Pancreas (tissue), 10 donors: Measurements from ENCODE around the gene MUC5AC. TPM values are rescaled to one million over a fixed set of nuclear protein-coding genes. Genes with fewer than 3 reads are reported as not detected.
"Not testable (repeated sequence)": the region's sequence is repeated elsewhere in the genome, so short reads cannot be mapped to it uniquely, and the experiment has no call there.

Experiments
- ATAC-seq, 4 donors: fragments of 200-7000 bp; cut with Tn5 transposase; one replicate each; pipeline versions ENCODE4 v1.8.0 to v1.9.1; 2020; ENCODE audit warnings: mild to moderate bottlenecking in 4 of 4, moderate library complexity in 4 of 4
- DNase-seq, 6 donors: peaks; one replicate each; pipeline ENCODE4 v3.0.0-alpha.2; 2020
- FAIRE-seq: peaks from 2 replicates; lab custom pipeline; 2012; peaks lifted over from hg19 to GRCh38; lab: Jason Lieb, UNC
- H3K27ac ChIP-seq, 4 donors: fragments of 200-600 bp; sonication (generic); 1 replicate in 3 of 4; 2 replicates in 1 of 4; pipeline versions ENCODE4 v1.5.0 to v1.8.0; 2020
- H3K27me3 ChIP-seq, 4 donors: fragments of 200-600 bp; one replicate each; pipeline ENCODE4 v1.8.0; 2021
- H3K36me3 ChIP-seq, 3 donors: fragments of 200-600 bp; sonication (generic) in 1 of 3; one replicate each; pipeline versions ENCODE4 v1.5.0 to v1.8.0; 2020 to 2021
- H3K4me1 ChIP-seq, 3 donors: fragments of 200-600 bp; one replicate each; pipeline ENCODE4 v1.8.0; 2021
- H3K4me3 ChIP-seq, 4 donors: fragments of 200-600 bp; sonication (generic) in 2 of 4; one replicate each; pipeline versions ENCODE4 v1.5.0 to v1.8.0; 2020 to 2021
- H3K9me3 ChIP-seq, 4 donors: fragments of 200-600 bp; one replicate each; pipeline ENCODE4 v1.8.0; 2021
- WGBS, 2 donors: extraction: QIAGEN DNeasy Blood & Tissue Kit; methylation state at CpG; one replicate each; pipeline ENCODE4 v1.1.7; 2013; 5-methylcytosine and 5-hydroxymethylcytosine counted together
- intact Hi-C, 3 donors: fragments of 100-400 bp; cut with DNase I; formaldehyde crosslinking; loops; one replicate each; pipeline versions ENCODE4 v1.11.1 to v1.14.2; 2022
- polyA plus RNA-seq, 2 donors: library from polyadenylated mRNA; stranded (reverse); fragments of 200-250 nt; gene quantifications; one replicate each; pipeline ENCODE4 v1.2.3, GENCODE V29; 2013
- total RNA-seq, 6 donors: library from RNA; stranded (reverse); fragmentation: NEBNext Ultra II Directional in 4 of 6; extraction: Animal tissue kit (Norgen Biotek cat#: 25700) in 4 of 6; gene quantifications; one replicate each; pipeline versions ENCODE4 v1.2.1 to v1.2.4, GENCODE V29; 2021 to 2023
- TF ChIP-seq, protein P1 (sequence below), 4 donors: fragments of 200-600 bp; sonication (generic) in 3 of 4; IDR thresholded peaks; one replicate each; pipeline versions ENCODE4 v1.5.0 to v1.8.0; 2021; ENCODE audit warnings: antibody characterized with exemption in 4 of 4
- donor health status: healthy with polysubstance abuse.
- donor health status: DM: no; HTN: no; CAD: no; lungs with moderate emphysema.
- donor health status: DM: no; HTN: no; CAD: no.
- donor health status: control.
- donor health status: control.
- donor health status: Bipolar disorder and iron deficiency.
- donor health status: DM: yes; HTN: yes; CAD: no.
- donor health status: DM: no; HTN: no; CAD: no.
- donor health status: DM: no; HTN: no; CAD: no.
- donor health status: DM: yes; HTN: yes; CAD: no.

Gene MUC5AC
- total and polyA plus RNA-seq, 8 donors: 0.02 to 4.2 (median 0.04) TPM; not detected in 5

DNA sequence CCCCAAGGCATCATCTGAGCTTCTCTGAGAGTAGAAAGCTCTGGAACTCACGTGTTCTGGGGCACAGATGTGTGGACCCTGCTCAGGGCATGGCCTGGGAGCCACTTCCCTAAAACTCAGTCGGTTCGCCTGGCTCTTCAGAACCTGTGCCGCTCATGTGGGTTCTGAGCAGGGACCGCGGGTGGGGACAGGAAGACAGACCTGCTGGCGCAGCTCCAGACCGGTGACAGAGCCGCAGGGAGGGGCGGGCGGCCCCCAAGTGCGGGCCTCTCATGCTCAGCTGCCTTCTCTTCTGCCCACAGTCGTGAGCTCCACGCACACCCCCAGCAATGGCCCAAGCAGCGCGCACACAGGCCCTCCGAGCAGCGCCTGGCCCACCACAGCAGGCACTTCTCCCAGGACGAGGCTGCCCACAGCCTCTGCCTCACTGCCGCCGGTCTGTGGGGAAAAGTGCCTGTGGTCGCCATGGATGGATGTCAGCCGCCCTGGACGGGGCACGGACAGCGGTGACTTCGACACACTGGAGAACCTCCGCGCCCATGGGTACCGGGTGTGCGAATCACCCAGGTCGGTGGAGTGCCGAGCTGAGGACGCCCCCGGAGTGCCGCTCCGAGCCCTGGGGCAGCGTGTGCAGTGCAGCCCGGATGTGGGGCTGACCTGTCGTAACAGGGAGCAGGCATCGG, 24.2 kb downstream of the MUC5AC start:
- WGBS, 2 donors: 65 to 75% methylated on average over 40 to 41 of the region's 41 CpGs
- Histone ChIP-seq H3K27me3 (no peaks in the 10 kb centered on the region), H3K9me3 (no peaks in the 10 kb centered on the region), H3K4me3 (no peak overlapping the region), H3K27ac (no peak overlapping the region), H3K36me3 (no peaks in the 10 kb centered on the region), H3K4me1 (no peaks in the 10 kb centered on the region)
- DNase-seq (peak in 2 of 6 donors; percentile 32 to 61), ATAC-seq (no peak), FAIRE-seq (no peak)
- intact Hi-C loops: no loop called here
- TF ChIP-seq, protein P1, sequence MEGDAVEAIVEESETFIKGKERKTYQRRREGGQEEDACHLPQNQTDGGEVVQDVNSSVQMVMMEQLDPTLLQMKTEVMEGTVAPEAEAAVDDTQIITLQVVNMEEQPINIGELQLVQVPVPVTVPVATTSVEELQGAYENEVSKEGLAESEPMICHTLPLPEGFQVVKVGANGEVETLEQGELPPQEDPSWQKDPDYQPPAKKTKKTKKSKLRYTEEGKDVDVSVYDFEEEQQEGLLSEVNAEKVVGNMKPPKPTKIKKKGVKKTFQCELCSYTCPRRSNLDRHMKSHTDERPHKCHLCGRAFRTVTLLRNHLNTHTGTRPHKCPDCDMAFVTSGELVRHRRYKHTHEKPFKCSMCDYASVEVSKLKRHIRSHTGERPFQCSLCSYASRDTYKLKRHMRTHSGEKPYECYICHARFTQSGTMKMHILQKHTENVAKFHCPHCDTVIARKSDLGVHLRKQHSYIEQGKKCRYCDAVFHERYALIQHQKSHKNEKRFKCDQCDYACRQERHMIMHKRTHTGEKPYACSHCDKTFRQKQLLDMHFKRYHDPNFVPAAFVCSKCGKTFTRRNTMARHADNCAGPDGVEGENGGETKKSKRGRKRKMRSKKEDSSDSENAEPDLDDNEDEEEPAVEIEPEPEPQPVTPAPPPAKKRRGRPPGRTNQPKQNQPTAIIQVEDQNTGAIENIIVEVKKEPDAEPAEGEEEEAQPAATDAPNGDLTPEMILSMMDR (IDR thresholded peaks at IDR 0.05): no peak

DNA sequence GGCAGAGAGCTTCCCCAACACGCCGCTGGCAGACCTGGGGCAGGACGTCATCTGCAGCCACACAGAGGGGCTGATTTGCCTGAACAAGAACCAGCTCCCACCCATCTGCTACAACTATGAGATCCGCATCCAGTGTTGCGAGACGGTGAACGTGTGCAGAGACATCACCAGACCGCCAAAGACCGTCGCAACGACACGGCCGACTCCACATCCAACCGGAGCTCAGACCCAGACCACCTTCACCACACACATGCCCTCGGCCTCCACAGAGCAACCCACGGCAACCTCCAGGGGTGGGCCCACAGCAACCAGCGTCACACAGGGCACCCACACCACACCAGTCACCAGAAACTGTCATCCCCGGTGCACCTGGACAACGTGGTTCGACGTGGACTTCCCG, 26.4 kb downstream of the MUC5AC start:
- DNase-seq, FAIRE-seq, intact Hi-C loops, H3K27me3 ChIP-seq, H3K4me3 ChIP-seq, H3K4me1 ChIP-seq, H3K9me3 ChIP-seq, ATAC-seq, H3K36me3 ChIP-seq, H3K27ac ChIP-seq: not testable (repeated sequence)
- WGBS, 2 donors: 86 to 95% methylated on average over 16 to 19 of the region's 22 CpGs

DNA sequence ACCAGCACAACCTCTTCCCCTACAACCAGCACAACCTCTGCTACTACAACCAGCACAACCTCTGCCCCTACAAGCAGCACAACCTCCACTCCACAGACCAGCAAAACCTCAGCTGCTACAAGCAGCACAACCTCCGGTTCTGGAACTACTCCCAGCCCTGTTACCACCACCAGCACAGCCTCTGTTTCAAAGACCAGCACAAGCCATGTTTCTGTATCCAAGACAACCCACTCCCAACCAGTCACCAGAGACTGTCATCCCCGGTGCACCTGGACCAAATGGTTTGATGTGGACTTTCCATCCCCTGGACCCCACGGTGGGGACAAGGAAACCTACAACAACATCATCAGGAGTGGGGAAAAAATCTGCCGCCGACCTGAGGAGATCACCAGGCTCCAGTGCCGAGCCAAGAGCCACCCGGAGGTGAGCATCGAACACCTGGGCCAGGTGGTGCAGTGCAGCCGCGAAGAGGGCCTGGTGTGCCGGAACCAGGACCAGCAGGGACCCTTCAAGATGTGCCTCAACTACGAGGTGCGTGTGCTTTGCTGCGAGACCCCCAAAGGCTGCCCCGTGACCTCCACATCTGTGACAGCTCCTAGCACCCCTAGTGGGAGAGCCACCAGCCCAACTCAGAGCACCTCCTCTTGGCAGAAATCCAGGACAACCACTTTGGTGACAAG, 30.8 kb downstream of the MUC5AC start:
- peak in 2 of 6 donors; percentile 19 to 42 for DNase-seq
- H3K27me3 ChIP-seq, intact Hi-C loops, H3K9me3 ChIP-seq, H3K27ac ChIP-seq, FAIRE-seq, H3K4me1 ChIP-seq, H3K36me3 ChIP-seq, ATAC-seq, H3K4me3 ChIP-seq: not testable (repeated sequence)
- 66 to 78% methylated on average over 15 of the region's 15 CpGs for WGBS, 2 donors

DNA sequence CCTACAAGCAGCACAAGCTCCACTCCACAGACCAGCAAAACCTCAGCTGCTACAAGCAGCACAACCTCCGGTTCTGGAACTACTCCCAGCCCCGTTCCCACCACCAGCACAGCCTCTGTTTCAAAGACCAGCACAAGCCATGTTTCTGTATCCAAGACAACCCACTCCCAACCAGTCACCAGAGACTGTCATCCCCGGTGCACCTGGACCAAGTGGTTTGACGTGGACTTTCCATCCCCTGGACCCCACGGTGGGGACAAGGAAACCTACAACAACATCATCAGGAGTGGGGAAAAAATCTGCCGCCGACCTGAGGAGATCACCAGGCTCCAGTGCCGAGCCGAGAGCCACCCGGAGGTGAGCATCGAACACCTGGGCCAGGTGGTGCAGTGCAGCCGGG, 32.1 kb downstream of the MUC5AC start:
- FAIRE-seq, H3K36me3 ChIP-seq, H3K27me3 ChIP-seq, H3K9me3 ChIP-seq, ATAC-seq, intact Hi-C loops, H3K4me1 ChIP-seq, H3K27ac ChIP-seq, H3K4me3 ChIP-seq: not testable (repeated sequence)
- WGBS, 2 donors: 67 to 71% methylated on average over 5 to 12 of the region's 12 CpGs
- peak in 2 of 6 donors; percentile 14 to 15 for DNase-seq

DNA sequence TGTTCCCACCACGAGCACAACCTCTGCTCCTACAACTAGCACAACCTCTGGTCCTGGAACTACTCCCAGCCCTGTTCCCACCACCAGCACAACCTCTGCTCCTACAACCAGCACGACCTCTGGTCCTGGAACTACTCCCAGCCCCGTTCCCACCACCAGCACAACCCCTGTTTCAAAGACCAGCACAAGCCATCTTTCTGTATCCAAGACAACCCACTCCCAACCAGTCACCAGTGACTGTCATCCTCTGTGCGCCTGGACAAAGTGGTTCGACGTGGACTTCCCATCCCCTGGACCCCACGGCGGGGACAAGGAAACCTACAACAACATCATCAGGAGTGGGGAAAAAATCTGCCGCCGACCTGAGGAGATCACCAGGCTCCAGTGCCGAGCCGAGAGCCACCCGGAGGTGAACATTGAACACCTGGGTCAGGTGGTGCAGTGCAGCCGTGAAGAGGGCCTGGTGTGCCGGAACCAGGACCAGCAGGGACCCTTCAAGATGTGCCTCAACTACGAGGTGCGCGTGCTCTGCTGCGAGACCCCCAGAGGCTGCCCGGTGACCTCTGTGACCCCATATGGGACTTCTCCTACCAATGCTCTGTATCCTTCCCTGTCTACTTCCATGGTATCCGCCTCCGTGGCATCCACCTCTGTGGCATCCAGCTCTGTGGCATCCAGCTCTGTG, 34.2 kb downstream of the MUC5AC start:
- WGBS, 2 donors: 72 to 78% methylated on average over 18 to 22 of the region's 22 CpGs
- H3K36me3 ChIP-seq, H3K9me3 ChIP-seq, FAIRE-seq, H3K4me3 ChIP-seq, ATAC-seq, H3K27ac ChIP-seq, intact Hi-C loops, H3K4me1 ChIP-seq, H3K27me3 ChIP-seq: not testable (repeated sequence)
- DNase-seq: peak in 2 of 6 donors; percentile 26 to 27

DNA sequence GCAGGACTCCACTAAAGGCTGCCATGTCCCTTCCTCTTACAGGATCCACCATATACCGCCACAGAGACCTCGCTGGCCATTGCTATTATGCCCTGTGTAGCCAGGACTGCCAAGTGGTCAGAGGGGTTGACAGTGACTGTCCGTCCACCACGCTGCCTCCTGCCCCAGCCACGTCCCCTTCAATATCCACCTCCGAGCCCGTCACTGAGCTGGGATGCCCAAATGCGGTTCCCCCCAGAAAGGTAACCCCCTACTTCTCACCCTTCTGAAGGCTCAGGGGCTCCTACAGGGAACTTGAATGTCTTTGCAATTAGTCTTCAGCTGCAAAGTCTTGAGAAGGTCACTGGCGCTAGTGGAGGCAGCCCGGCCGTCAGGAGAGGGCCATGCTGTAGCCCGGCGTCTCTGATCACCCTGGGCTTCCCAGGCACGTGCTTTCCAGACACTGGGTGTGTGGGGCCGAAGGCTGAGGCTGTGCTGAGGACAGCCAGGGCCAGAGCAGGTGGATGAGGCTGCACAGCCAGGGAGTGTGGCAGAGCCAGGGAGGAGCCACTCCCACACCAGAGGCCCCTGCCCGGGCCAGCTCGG, 35.1 kb downstream of the MUC5AC start:
- H3K36me3 ChIP-seq: no peaks in the 10 kb centered on the region
- intact Hi-C loops: no loop called here
- no peaks in the 10 kb centered on the region for H3K9me3 ChIP-seq
- no peak overlapping the region for H3K4me3 ChIP-seq
- DNase-seq: peak in 2 of 6 donors; percentile 35 to 39
- H3K4me1 ChIP-seq: no peaks in the 10 kb centered on the region
- no peak overlapping the region for H3K27ac ChIP-seq
- no peak for ATAC-seq
- FAIRE-seq: no peak
- WGBS, 2 donors: 78 to 83% methylated on average over 17 of the region's 17 CpGs
- peaks cover 0 to 3% (median 0%) of the 10 kb centered on the region in 4 donors for H3K27me3 ChIP-seq
- TF ChIP-seq, protein P1 (IDR thresholded peaks at IDR 0.05): no peak
